Activated T-helper 17 cell treated with anti-CD3 and anti-CD28 coated beads, Interleukin-2, amount 50 U/mL, for 72 hours (primary cell): ENCODE results near the gene TELO2. TPM values are rescaled to one million over a fixed set of nuclear protein-coding genes. Genes with fewer than 3 reads are reported as not detected.

Experiments
- total RNA-seq, 2 donors: library from RNA; stranded (reverse); gene quantifications; one replicate each; pipeline ENCODE4 v1.2.3, GENCODE V29; 2022

TELO2 gene
- total RNA-seq, 2 donors from 2014 or later = 49.2 to 67.9 TPM

Other genes starting within 250 kb of the TELO2 start
- not detected for gene TPSD1, start 237.3 kb upstream of the TELO2 start, total RNA-seq
- 100 to 1,000 TPM; 204 to 206 TPM for gene UBE2I, start 183.7 kb upstream of the TELO2 start, total RNA-seq
- 1 to 10 TPM in 1 of 2 donors, under 1 TPM in 1; 0.71 to 2.2 TPM for gene BAIAP3, start 159.7 kb upstream of the TELO2 start, total RNA-seq
- gene TSR3, start 141.5 kb upstream of the TELO2 start, total RNA-seq = 10 to 100 TPM; 36.7 to 64.2 TPM
- gene GNPTG, start 141.4 kb upstream of the TELO2 start, total RNA-seq = 10 to 100 TPM; 22.6 to 24.4 TPM
- 10 to 100 TPM; 36.4 to 76.4 TPM for gene UNKL, start 78.7 kb upstream of the TELO2 start, total RNA-seq
- gene UQCC4, start 72.6 kb upstream of the TELO2 start, total RNA-seq = 10 to 100 TPM; 12.1 to 23.1 TPM
- not detected for gene PERCC1, start 62.3 kb upstream of the TELO2 start, total RNA-seq
- gene CCDC154, start 48.8 kb upstream of the TELO2 start, total RNA-seq = 1 to 10 TPM; 2.1 to 3.7 TPM
- gene CLCN7, start 18.3 kb upstream of the TELO2 start, total RNA-seq = 10 to 100 TPM; 44.8 to 63.9 TPM
- gene PTX4, start 4.4 kb upstream of the TELO2 start, total RNA-seq = not detected
- 10 to 100 TPM; 14.3 to 22.5 TPM for gene TMEM204, start 40.3 kb downstream of the TELO2 start, total RNA-seq
- gene IFT140, start 118.7 kb downstream of the TELO2 start, total RNA-seq = 10 to 100 TPM; 11.9 to 19.9 TPM
- gene CRAMP1, start 119.0 kb downstream of the TELO2 start, total RNA-seq = 10 to 100 TPM; 12.0 to 20.6 TPM
- gene JPT2, start 184.9 kb downstream of the TELO2 start, total RNA-seq = 10 to 100 TPM; 55.9 to 85.1 TPM
- 100 to 1,000 TPM in 1 of 2 donors, 10 to 100 TPM in 1; 59.9 to 106 TPM for gene MAPK8IP3, start 212.8 kb downstream of the TELO2 start, total RNA-seq